GM12872 (cell line): Measurements from ENCODE around the gene ABCB8.

Experiments
- TF ChIP-seq, protein P1 (sequence below): IDR thresholded peaks from 3 replicates; pipeline ENCODE4 v1.5.1; 2011; ENCODE audit warnings: low read depth, mild to moderate bottlenecking, low read length, moderate library complexity; ENCODE audit not compliant: insufficient read depth

ABCB8 gene

DNA sequence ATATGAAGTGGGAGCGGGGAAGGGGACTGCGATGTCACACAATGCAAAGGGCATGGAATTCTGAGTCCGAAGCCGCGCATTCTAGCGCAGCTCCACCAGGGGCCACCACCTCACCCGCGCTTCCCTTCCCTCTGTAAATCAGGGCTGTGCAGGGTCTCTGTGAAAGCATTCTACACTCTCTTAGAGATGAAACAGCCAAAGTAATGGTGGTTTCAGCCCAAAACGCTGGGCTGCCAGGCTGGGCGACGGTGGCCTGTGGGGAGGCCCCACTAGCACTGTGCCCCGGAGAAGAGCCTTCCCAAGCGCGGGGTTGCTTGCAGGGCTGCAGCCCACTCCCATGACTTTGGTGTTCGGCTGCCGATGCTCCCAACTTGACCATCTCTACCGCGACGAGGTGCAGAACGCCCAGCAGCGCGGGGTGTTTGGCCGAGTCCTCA lies 15.3 kb upstream of the ABCB8 start:
- TF ChIP-seq, protein P1, sequence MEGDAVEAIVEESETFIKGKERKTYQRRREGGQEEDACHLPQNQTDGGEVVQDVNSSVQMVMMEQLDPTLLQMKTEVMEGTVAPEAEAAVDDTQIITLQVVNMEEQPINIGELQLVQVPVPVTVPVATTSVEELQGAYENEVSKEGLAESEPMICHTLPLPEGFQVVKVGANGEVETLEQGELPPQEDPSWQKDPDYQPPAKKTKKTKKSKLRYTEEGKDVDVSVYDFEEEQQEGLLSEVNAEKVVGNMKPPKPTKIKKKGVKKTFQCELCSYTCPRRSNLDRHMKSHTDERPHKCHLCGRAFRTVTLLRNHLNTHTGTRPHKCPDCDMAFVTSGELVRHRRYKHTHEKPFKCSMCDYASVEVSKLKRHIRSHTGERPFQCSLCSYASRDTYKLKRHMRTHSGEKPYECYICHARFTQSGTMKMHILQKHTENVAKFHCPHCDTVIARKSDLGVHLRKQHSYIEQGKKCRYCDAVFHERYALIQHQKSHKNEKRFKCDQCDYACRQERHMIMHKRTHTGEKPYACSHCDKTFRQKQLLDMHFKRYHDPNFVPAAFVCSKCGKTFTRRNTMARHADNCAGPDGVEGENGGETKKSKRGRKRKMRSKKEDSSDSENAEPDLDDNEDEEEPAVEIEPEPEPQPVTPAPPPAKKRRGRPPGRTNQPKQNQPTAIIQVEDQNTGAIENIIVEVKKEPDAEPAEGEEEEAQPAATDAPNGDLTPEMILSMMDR, result peak; percentile 68

DNA sequence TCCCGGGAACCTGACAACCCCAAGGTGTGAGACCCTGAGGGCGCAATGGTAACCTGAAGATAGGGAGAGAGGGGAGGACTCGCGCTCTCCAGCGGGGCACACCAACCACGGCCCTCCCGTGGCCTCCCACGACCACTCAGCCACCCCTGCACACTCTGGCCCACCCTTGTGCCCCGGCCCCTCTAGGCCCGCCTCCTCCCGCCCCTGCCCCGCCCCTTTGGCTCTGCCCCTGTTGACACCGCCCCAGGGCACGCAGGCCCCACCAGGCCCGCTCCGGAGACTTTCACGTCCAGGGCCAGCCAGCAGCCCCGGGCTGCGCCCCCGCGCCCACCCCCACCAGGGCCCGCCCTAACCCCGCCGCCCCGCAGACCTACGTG lies 14.9 kb upstream of the ABCB8 start:
- TF ChIP-seq, protein P1, result no peak

DNA sequence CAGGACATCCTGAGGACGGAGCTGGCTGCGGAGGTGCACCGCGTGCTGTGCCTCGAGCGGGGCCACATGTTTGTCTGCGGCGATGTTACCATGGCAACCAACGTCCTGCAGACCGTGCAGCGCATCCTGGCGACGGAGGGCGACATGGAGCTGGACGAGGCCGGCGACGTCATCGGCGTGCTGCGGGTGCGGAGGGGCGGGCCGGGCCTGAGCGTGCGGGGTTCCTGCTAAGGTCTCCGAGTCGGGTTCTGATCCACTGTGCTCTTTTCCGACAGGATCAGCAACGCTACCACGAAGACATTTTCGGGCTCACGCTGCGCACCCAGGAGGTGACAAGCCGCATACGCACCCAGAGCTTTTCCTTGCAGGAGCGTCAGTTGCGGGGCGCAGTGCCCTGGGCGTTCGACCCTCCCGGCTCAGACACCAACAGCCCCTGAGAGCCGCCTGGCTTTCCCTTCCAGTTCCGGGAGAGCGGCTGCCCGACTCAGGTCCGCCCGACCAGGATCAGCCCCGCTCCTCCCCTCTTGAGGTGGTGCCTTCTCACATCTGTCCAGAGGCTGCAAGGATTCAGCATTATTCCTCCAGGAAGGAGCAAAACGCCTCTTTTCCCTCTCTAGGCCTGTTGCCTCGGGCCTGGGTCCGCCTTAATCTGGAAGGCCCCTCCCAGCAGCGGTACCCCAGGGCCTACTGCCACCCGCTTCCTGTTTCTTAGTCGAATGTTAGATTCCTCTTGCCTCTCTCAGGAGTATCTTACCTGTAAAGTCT lies 14.3 kb upstream of the ABCB8 start:
- TF ChIP-seq, protein P1, result peak; percentile 43; the same call in 1 of the 3 replicates

DNA sequence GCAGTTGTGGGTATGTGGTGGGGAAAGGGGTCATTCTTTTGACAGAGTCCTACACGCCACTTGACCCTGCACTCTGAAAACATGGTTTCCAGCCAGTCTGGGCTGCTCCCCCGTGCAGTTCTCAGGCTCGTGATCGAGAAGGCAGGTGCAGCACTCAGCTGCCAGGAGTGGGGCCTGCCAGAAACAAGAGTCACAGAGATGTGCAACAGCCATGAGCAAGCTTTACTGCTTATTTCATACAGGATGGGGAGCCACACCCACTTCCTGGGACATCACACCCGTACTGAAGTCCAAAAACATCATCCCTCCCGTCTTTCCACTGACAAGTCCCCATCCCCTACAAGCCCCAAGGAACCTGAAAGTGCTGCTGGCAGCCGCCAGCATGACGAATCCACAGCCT lies 13.3 kb upstream of the ABCB8 start:
- TF ChIP-seq, protein P1, result no peak

DNA sequence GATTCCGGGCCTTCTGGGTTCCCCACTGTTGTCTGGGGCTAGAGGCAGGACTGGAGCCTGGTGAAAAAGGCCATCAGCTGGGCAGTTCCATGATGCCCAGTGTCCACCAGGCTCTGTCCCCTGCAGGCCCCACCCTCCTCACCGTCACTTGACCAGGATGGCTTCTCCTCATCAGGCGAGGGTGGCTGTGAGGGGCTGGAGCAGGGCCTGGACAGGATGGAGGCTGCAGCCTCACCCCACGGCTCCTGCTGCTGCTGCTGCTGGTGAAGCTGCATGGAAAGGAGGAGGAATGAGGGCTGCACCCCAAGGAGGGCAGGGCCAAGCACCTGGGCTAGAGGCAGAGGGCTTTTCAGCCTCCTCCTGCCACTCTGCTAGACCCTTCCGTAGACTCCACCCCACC lies 12.3 kb upstream of the ABCB8 start:
- TF ChIP-seq, protein P1, result no peak

DNA sequence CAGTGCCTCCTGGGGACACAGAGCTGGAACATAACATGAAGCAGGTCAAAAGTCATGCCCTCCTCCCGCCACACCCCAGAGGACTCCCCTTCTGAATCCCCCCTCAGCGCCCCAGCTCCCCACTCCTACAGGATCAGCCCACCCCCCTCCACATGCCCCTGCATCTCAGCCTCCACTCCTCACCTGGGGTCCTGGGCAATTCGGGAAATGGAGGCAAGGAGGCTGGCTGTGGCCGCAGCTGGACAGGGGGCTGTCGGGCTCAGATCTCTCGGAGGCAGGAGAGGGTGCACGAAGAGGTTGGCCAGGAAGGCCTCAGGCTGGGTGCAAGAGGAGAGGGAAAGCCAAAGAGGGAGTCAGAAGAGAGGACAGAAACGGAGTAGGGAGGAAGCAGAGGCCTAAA lies 11.7 kb upstream of the ABCB8 start:
- TF ChIP-seq, protein P1, result no peak

DNA sequence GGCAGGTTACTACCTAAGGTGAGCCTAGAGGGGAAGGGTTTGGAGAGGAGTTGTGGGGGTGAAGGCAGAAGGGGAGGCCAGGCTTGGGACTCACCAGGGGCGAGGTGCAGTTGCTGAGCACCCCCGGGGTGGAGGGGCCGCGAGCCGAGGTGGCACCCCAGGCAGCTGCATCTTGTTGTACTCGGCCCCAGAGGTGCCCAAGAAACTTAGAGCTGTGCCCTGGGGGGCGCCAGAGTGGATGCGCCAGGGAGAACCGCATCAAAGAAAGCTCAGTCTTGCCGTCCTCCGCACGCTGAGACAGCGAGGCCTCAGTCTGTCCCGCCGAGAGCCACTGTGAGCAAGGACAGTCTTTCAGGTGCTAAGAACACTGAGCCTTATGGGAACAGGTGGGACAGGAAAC lies 11.3 kb upstream of the ABCB8 start:
- TF ChIP-seq, protein P1, result no peak
